PFSK-1 (cell line): ENCODE results near the gene TRIM50.

Experiments used
- FOXP2 ChIP-seq: optimal IDR thresholded peaks from 2 replicates; pipeline ENCODE3; 2011; ENCODE audit warnings: borderline replicate concordance, control low read depth, inconsistent platforms; ENCODE audit not compliant: insufficient read depth; ENCODE audit errors: extremely low read length, extremely low read depth
- POLR2AphosphoS5 ChIP-seq: IDR thresholded peaks from 2 replicates; pipeline ENCODE4 v1.6.1; 2012; ENCODE audit warnings: low read depth, mild to moderate bottlenecking, control low read depth, low read length, moderate library complexity
- SIN3A ChIP-seq: IDR thresholded peaks from 2 replicates; pipeline ENCODE4 v1.6.1; 2012; ENCODE audit warnings: mild to moderate bottlenecking, low read length, moderate library complexity, borderline replicate concordance; ENCODE audit not compliant: insufficient read depth
- TAF1 ChIP-seq: IDR thresholded peaks from 2 replicates; pipeline ENCODE4 v1.6.1; 2012; ENCODE audit warnings: low read length, control low read depth, borderline replicate concordance; ENCODE audit not compliant: insufficient read depth
- TF ChIP-seq, protein P1 (sequence below), 2 experiments: IDR thresholded peaks; 2 replicates each; pipeline versions ENCODE4 v1.6.1 to v1.8.0; 2011 to 2012; ENCODE audit warnings: low read depth in 2 of 2, low read length in 2 of 2, control low read depth in 1 of 2, inconsistent platforms in 1 of 2, mild to moderate bottlenecking in 1 of 2, moderate library complexity in 1 of 2; ENCODE audit not compliant: insufficient read depth in 1 of 2

Gene TRIM50

DNA sequence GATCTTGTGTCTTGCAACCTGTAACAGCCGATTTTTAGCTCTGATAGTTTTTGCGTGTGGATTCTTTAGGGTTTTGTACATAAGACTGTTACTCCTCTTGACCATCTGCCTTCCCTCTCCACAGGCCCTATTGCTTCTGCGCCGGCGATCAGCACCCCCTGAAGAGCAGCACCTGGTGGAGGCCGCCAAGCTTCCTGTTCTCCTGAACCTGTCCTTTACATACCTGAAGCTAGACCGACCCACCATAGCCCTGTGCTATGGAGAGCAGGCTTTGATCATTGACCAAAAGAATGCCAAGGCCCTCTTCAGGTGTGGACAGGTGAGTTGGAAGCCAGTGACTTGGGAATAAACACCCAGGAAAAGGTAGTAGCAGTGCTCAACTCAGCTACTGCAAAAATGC lies 12.6 kb upstream of the TRIM50 start:
- TF ChIP-seq POLR2AphosphoS5 (no peak), SIN3A (no peak), FOXP2 (no peak), TAF1 (no peak)
- TF ChIP-seq, protein P1, sequence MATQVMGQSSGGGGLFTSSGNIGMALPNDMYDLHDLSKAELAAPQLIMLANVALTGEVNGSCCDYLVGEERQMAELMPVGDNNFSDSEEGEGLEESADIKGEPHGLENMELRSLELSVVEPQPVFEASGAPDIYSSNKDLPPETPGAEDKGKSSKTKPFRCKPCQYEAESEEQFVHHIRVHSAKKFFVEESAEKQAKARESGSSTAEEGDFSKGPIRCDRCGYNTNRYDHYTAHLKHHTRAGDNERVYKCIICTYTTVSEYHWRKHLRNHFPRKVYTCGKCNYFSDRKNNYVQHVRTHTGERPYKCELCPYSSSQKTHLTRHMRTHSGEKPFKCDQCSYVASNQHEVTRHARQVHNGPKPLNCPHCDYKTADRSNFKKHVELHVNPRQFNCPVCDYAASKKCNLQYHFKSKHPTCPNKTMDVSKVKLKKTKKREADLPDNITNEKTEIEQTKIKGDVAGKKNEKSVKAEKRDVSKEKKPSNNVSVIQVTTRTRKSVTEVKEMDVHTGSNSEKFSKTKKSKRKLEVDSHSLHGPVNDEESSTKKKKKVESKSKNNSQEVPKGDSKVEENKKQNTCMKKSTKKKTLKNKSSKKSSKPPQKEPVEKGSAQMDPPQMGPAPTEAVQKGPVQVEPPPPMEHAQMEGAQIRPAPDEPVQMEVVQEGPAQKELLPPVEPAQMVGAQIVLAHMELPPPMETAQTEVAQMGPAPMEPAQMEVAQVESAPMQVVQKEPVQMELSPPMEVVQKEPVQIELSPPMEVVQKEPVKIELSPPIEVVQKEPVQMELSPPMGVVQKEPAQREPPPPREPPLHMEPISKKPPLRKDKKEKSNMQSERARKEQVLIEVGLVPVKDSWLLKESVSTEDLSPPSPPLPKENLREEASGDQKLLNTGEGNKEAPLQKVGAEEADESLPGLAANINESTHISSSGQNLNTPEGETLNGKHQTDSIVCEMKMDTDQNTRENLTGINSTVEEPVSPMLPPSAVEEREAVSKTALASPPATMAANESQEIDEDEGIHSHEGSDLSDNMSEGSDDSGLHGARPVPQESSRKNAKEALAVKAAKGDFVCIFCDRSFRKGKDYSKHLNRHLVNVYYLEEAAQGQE (IDR thresholded peaks at IDR 0.05; ENCODE audit: insufficient read depth in 1 of 2, low read depth in 2 of 2, low read length in 2 of 2): no peak

DNA sequence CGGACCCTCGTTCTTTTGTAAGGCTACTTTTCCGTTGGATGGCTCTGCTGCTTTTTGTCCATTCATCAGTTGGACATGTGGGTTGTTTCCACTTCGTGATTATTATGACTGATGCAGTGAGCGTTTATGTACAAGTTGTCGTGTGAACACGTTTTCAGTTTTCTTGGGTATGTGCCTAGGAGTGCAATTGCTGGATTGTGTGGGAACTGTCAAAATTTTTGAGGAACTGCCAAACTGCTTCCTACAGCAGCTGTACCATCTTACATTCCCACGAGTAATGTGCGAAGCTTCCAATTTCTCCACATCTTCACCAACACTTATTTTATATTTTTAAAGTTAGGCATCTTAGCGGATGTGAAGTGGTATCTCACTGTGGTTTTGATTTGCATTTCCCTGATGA lies 10.4 kb upstream of the TRIM50 start:
- TF ChIP-seq FOXP2: no peak
- no peak for TF ChIP-seq TAF1
- TF ChIP-seq POLR2AphosphoS5: no peak
- TF ChIP-seq, protein P1 (IDR thresholded peaks at IDR 0.05; ENCODE audit: insufficient read depth in 1 of 2, low read depth in 2 of 2, low read length in 2 of 2): no peak
- TF ChIP-seq SIN3A: no peak

- no peak for TF ChIP-seq SIN3A
- no peak for TF ChIP-seq POLR2AphosphoS5
- TF ChIP-seq, protein P1 (IDR thresholded peaks at IDR 0.05; ENCODE audit: insufficient read depth in 1 of 2, low read depth in 2 of 2, low read length in 2 of 2): no peak
- no peak for TF ChIP-seq FOXP2
- no peak for TF ChIP-seq TAF1
These were observed 4.6 kb upstream of the TRIM50 start for GRCh38 chr7:73332447-73332846.

DNA sequence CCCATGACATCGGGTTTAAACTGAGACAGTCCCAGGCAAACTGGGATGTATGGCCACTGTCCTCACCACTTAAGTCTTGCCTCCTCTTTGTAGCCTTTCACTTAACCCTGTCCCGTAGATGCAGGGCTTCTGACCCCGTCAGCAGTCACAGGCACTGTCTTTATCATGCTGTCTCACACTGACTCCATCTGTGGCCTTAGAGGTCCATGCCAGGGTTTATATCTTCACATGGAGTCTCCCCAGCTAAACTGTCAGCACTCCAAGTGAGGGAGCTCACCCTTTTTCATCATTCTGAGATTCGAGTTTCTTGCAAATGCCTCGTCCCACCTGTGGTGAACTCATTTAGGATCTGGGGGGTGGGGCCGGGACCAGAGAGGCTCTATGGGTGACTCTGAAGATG lies 2.9 kb upstream of the TRIM50 start:
- TF ChIP-seq FOXP2: no peak
- TF ChIP-seq, protein P1 (IDR thresholded peaks at IDR 0.05; ENCODE audit: insufficient read depth in 1 of 2, low read depth in 2 of 2, low read length in 2 of 2): no peak
- TF ChIP-seq POLR2AphosphoS5: no peak
- no peak for TF ChIP-seq SIN3A
- no peak for TF ChIP-seq TAF1

DNA sequence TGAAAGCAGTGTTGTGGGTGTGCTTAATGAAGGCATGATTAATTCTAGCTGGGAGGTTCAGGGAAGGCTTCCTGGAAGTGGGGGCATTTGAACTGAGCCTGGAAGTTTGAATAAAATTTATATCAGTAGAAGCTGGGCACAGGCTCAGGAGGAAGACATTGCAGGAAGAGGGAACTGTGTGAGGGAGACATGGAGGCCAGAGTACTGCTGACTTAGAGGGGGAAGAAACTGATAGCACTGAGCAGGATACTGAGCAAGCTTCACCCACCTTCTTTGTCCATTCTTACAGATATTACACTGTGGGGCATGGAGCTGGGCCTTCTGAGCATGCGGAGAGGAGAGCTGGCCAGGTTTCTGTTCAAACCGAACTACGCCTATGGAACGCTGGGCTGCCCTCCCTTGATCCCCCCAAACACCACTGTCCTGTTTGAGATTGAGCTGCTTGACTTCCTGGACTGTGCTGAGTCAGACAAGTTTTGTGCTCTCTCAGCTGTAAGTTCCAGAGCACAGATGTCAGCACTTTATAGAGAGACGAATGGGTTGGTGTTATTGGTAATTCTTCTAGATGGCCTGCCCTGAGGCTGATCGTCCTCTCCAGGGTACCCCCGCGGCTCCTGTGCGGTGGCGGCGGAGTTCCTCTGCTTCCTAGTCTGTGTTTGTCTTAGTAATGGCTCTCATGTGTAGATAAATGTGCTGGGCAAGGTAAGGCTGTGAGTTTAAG lies 2.1 kb upstream of the TRIM50 start:
- TF ChIP-seq SIN3A (no peak), TAF1 (no peak), FOXP2 (no peak), POLR2AphosphoS5 (no peak)
- TF ChIP-seq, protein P1 (IDR thresholded peaks at IDR 0.05; ENCODE audit: insufficient read depth in 1 of 2, low read depth in 2 of 2, low read length in 2 of 2): no peak
